ENCODE results near the gene LRRK2.

DNA sequence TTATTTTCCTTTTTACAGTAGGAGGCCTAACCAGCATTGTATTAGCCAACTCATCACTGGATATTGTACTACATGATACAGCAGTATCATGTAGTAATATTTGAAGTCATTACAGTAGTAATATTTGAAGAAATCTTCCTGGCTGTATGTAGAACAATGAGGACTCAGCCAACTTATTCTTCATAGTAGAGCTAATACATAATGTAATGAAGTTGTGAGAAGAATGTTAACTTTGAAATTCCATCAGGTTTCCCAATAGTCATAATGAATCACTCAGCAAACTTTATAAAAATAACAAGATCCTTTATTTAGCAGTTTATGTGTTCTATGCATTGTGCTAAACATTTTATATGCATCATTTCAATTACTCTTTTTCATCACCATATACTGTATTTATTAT, 61.8 kb downstream of the LRRK2 start:
- no peak for TF ChIP-seq GLIS3 (CRISPR knock-in tag; IDR thresholded peaks at IDR 0.05)
- TF ChIP-seq ARNTL (CRISPR knock-in tag; IDR thresholded peaks at IDR 0.05; ENCODE audit: borderline replicate concordance, low read depth): no peak
- no peak for TF ChIP-seq TSHZ2 (CRISPR knock-in tag; IDR thresholded peaks at IDR 0.05)
